HEK293 (cell line): ENCODE results near the gene SCUBE1.

Source experiments
- GLI4 ChIP-seq: fragments of 450-650 bp; formaldehyde crosslinking; IDR thresholded peaks from 2 replicates; pipeline ENCODE4 v1.5.1; 2016; ENCODE audit warnings: missing biosample characterization, missing genetic modification characterization
- KLF17 ChIP-seq: fragments of 450-650 bp; formaldehyde crosslinking; IDR thresholded peaks from 2 replicates; pipeline ENCODE4 v1.5.1; 2016; ENCODE audit warnings: missing biosample characterization, missing genetic modification characterization
- MEIS1 ChIP-seq: sonication (generic); formaldehyde crosslinking; IDR thresholded peaks from 2 replicates; pipeline ENCODE4 v1.8.1; 2022; ENCODE audit warnings: missing genetic modification reagents, mild to moderate bottlenecking, borderline replicate concordance
- OSR2 ChIP-seq: fragments of 450-650 bp; formaldehyde crosslinking; IDR thresholded peaks from 2 replicates; pipeline ENCODE4 v1.5.1; 2016; ENCODE audit warnings: missing biosample characterization, missing genetic modification characterization
- PATZ1 ChIP-seq: fragments of 450-650 bp; formaldehyde crosslinking; IDR thresholded peaks from 2 replicates; pipeline ENCODE4 v1.5.1; 2016; ENCODE audit warnings: missing biosample characterization, missing genetic modification characterization
- PRDM2 ChIP-seq: fragments of 450-650 bp; formaldehyde crosslinking; IDR thresholded peaks from 2 replicates; pipeline ENCODE4 v1.5.1; 2016; ENCODE audit warnings: missing biosample characterization, missing genetic modification characterization, borderline replicate concordance
- SP7 ChIP-seq: fragments of 450-650 bp; formaldehyde crosslinking; IDR thresholded peaks from 2 replicates; pipeline ENCODE4 v1.5.1; 2016; ENCODE audit warnings: missing biosample characterization, missing genetic modification characterization
- ZBTB11 ChIP-seq: fragments of 450-650 bp; formaldehyde crosslinking; conservative IDR thresholded peaks from 2 replicates; pipeline ENCODE4 v1.5.1; 2016; ENCODE audit warnings: low read depth, missing biosample characterization, missing genetic modification characterization
- ZBTB48 ChIP-seq: fragments of 450-650 bp; formaldehyde crosslinking; IDR thresholded peaks from 2 replicates; pipeline ENCODE4 v1.5.1; 2016; ENCODE audit warnings: missing biosample characterization, missing genetic modification characterization
- ZFP37 ChIP-seq: fragments of 450-650 bp; formaldehyde crosslinking; IDR thresholded peaks from 2 replicates; pipeline ENCODE4 v1.5.1; 2016; ENCODE audit warnings: missing biosample characterization, missing genetic modification characterization
- ZFP69B ChIP-seq: fragments of 450-650 bp; formaldehyde crosslinking; IDR thresholded peaks from 2 replicates; pipeline ENCODE4 v1.5.1; 2016; ENCODE audit warnings: missing biosample characterization, missing genetic modification characterization
- ZNF211 ChIP-seq: fragments of 450-650 bp; formaldehyde crosslinking; IDR thresholded peaks from 2 replicates; pipeline ENCODE4 v1.5.1; 2016; ENCODE audit warnings: low read depth, missing biosample characterization, missing genetic modification characterization
- ZNF23 ChIP-seq: fragments of 450-650 bp; formaldehyde crosslinking; IDR thresholded peaks from 2 replicates; pipeline ENCODE4 v1.5.1; 2016; ENCODE audit warnings: missing biosample characterization, missing genetic modification characterization, borderline replicate concordance
- ZNF26 ChIP-seq: fragments of 450-650 bp; formaldehyde crosslinking; IDR thresholded peaks from 2 replicates; pipeline ENCODE4 v1.5.1; 2016; ENCODE audit warnings: missing biosample characterization, missing genetic modification characterization
- ZNF341 ChIP-seq: fragments of 450-650 bp; formaldehyde crosslinking; IDR thresholded peaks from 2 replicates; pipeline ENCODE4; 2016; ENCODE audit warnings: low read depth, missing biosample characterization, missing genetic modification characterization
- ZNF350 ChIP-seq: fragments of 450-650 bp; formaldehyde crosslinking; IDR thresholded peaks from 2 replicates; pipeline ENCODE4 v1.5.0; 2017; ENCODE audit warnings: missing biosample characterization, mild to moderate bottlenecking, missing genetic modification characterization
- ZNF366 ChIP-seq: fragments of 450-650 bp; formaldehyde crosslinking; conservative IDR thresholded peaks from 2 replicates; pipeline ENCODE4 v1.5.1; 2016; ENCODE audit warnings: missing biosample characterization, missing genetic modification characterization
- ZNF513 ChIP-seq: fragments of 450-650 bp; IDR thresholded peaks from 2 replicates; pipeline ENCODE4 v1.5.1; 2018; ENCODE audit warnings: missing biosample characterization, missing genetic modification characterization
- ZNF548 ChIP-seq: fragments of 450-650 bp; formaldehyde crosslinking; IDR thresholded peaks from 2 replicates; pipeline ENCODE4 v1.5.1; 2016; ENCODE audit warnings: missing biosample characterization, missing genetic modification characterization
- ZNF610 ChIP-seq: fragments of 450-650 bp; formaldehyde crosslinking; IDR thresholded peaks from 2 replicates; pipeline ENCODE4 v1.5.1; 2016; ENCODE audit warnings: missing biosample characterization, missing genetic modification characterization, borderline replicate concordance
- ZNF626 ChIP-seq: fragments of 450-650 bp; sonication (Bioruptor Pico); formaldehyde crosslinking; IDR thresholded peaks from 2 replicates; pipeline ENCODE4 v1.5.1; 2018; ENCODE audit warnings: missing biosample characterization, missing genetic modification characterization, inconsistent platforms
- ZNF692 ChIP-seq: fragments of 450-650 bp; formaldehyde crosslinking; IDR thresholded peaks from 2 replicates; pipeline ENCODE4 v1.5.1; 2016; ENCODE audit warnings: missing biosample characterization, missing genetic modification characterization

Gene SCUBE1

GRCh38 chr22:43289976-43290721 lies 53.0 kb downstream of the SCUBE1 start (continued):
- TF ChIP-seq PRDM2 (tag by site-specific recombination): no peak
- no peak for TF ChIP-seq SP7 (tag by site-specific recombination)
- no peak for TF ChIP-seq ZNF610
- no peak for TF ChIP-seq ZFP69B (tag by site-specific recombination)
- 0 out of 2 replicates have a peak, but pooled peaks have one; percentile 42 for TF ChIP-seq ZNF692 (tag by site-specific recombination)
- TF ChIP-seq ZNF350 (tag by site-specific recombination): no peak
- TF ChIP-seq OSR2 (tag by site-specific recombination): no peak
- TF ChIP-seq PATZ1 (tag by site-specific recombination): peak; percentile 42; the same call in 1 of the 2 replicates
- no peak for TF ChIP-seq ZNF548
- TF ChIP-seq ZNF366 (tag by site-specific recombination): no peak
- TF ChIP-seq ZNF23 (tag by site-specific recombination): no peak
- no peak for TF ChIP-seq KLF17 (tag by site-specific recombination)
- TF ChIP-seq GLI4 (tag by site-specific recombination): no peak
- TF ChIP-seq ZNF341: peak; percentile 73
- no peak for TF ChIP-seq MEIS1 (CRISPR knock-in tag)
- TF ChIP-seq ZBTB48: no peak
- TF ChIP-seq ZNF626: no peak
- TF ChIP-seq ZFP37 (tag by site-specific recombination): no peak
- TF ChIP-seq ZNF26: no peak
- TF ChIP-seq ZBTB11 (tag by site-specific recombination): peak; percentile 78
- TF ChIP-seq ZNF513 (tag by site-specific recombination): no peak
- no peak for TF ChIP-seq ZNF211 (tag by site-specific recombination)
